K562 (cell line): ENCODE data around the gene DNAJC8. TPM values are rescaled to one million over a fixed set of nuclear protein-coding genes. Genes with fewer than 3 reads are reported as not detected.
A peak's percentile ranks its signal among the peaks of the same experiment; 100 is the strongest.

ENCODE experiments used
- AFF4 ChIP-seq: sonication (generic); formaldehyde crosslinking; IDR thresholded peaks from 2 replicates; pipeline ENCODE4 v1.8.0; 2023; ENCODE audit warnings: mild to moderate bottlenecking, missing genetic modification reagents
- C11orf30 ChIP-seq: fragments of 450-650 bp; IDR thresholded peaks from 2 replicates; pipeline ENCODE4 v1.6.1; 2016; ENCODE audit warnings: low read depth, mild to moderate bottlenecking
- CGGBP1 ChIP-seq: fragments of 250-450 bp; sonication (Bioruptor Pico); IDR thresholded peaks from 2 replicates; pipeline ENCODE4 v1.9.0; 2021; ENCODE audit warnings: mild to moderate bottlenecking
- CSDE1 ChIP-seq, 2 experiments: fragments of 450-650 bp; IDR thresholded peaks; 2 replicates each; pipeline ENCODE4 v1.6.1; 2016; ENCODE audit warnings: mild to moderate bottlenecking in 1 of 2
- CTBP1 ChIP-seq: fragments of 450-650 bp; IDR thresholded peaks from 2 replicates; pipeline ENCODE4 v1.6.1; 2016; ENCODE audit warnings: borderline replicate concordance
- GABPB1 ChIP-seq: sonication (generic); formaldehyde crosslinking; IDR thresholded peaks from 2 replicates; pipeline ENCODE4 v1.8.0; 2022; ENCODE audit warnings: mild to moderate bottlenecking, missing genetic modification reagents
- GMEB1 ChIP-seq: fragments of 250-450 bp; sonication (Bioruptor Pico); IDR thresholded peaks from 2 replicates; pipeline ENCODE4 v1.4.0; 2020; ENCODE audit warnings: mild to moderate bottlenecking
- HCFC1 ChIP-seq: IDR thresholded peaks from 2 replicates; pipeline ENCODE4 v1.6.1; 2012; ENCODE audit warnings: low read depth, low read length, improper control_type of control experiment
- MAZ ChIP-seq, 2 experiments: fragments of 450-650 bp in 1 of 2; sonication (generic) in 1 of 2; formaldehyde crosslinking; IDR thresholded peaks in 1 of 2; conservative IDR thresholded peaks in 1 of 2; 2 replicates each; pipeline versions ENCODE4 v1.4.0 to v1.5.0; 2020; ENCODE audit warnings: mild to moderate bottlenecking in 1 of 2, missing genetic modification reagents in 1 of 2
- MBD2 ChIP-seq: sonication (generic); IDR thresholded peaks from 2 replicates; pipeline ENCODE4 v1.6.1; 2016; ENCODE audit warnings: low read depth, borderline replicate concordance
- MEIS2 ChIP-seq: fragments of 450-650 bp; IDR thresholded peaks from 2 replicates; pipeline ENCODE4 v1.6.1; 2014; ENCODE audit warnings: mild to moderate bottlenecking; ENCODE audit not compliant: partially characterized antibody
- NCOA4 ChIP-seq: fragments of 450-650 bp; IDR thresholded peaks from 2 replicates; pipeline ENCODE4 v1.6.1; 2018; ENCODE audit warnings: mild to moderate bottlenecking; ENCODE audit not compliant: partially characterized antibody
- NR1H2 ChIP-seq: sonication (generic); formaldehyde crosslinking; IDR thresholded peaks from 2 replicates; pipeline ENCODE4 v1.4.0; 2020; ENCODE audit warnings: mild to moderate bottlenecking, missing genetic modification reagents
- SAP30 ChIP-seq: fragments of 200-600 bp; sonication (generic); IDR thresholded peaks from 2 replicates; pipeline ENCODE4 v1.6.1; 2012; ENCODE audit warnings: borderline replicate concordance, low read depth, mild to moderate bottlenecking, moderate library complexity, low read length, control low read depth, inconsistent platforms; ENCODE audit not compliant: insufficient read depth, poor library complexity, severe bottlenecking
- TAF1 ChIP-seq: IDR thresholded peaks from 2 replicates; pipeline ENCODE4 v1.6.1; 2011; ENCODE audit warnings: mild to moderate bottlenecking, low read length, moderate library complexity; ENCODE audit not compliant: insufficient read depth, control insufficient read depth, severe bottlenecking; ENCODE audit errors: extremely low read depth
- ZNF511 ChIP-seq: sonication (generic); formaldehyde crosslinking; IDR thresholded peaks from 2 replicates; pipeline ENCODE4 v1.8.0; 2022; ENCODE audit warnings: mild to moderate bottlenecking, missing genetic modification reagents
- ZNF57 ChIP-seq: fragments of 450-650 bp; formaldehyde crosslinking; IDR thresholded peaks from 2 replicates; pipeline ENCODE4 v1.4.0; 2020; ENCODE audit warnings: mild to moderate bottlenecking, moderate library complexity
- ZNF639 ChIP-seq, 2 experiments: fragments of 200-800 bp in 1 of 2; sonication (Bioruptor generic) in 1 of 2; sonication (generic) in 1 of 2; formaldehyde crosslinking in 1 of 2; IDR thresholded peaks in 1 of 2; conservative IDR thresholded peaks in 1 of 2; 2 replicates each; pipeline versions ENCODE4 v1.5.0 to v1.6.1; 2016 to 2020; ENCODE audit warnings: missing compliant biosample characterization in 1 of 2, missing genetic modification characterization in 1 of 2, missing genetic modification reagents in 1 of 2
- polyA plus RNA-seq, 8 experiments: library from polyadenylated mRNA; depleted of rRNA in 4 of 8; stranded (reverse) in 5 of 8; unstranded in 3 of 8; fragments of >200 nt; fragmentation: Nextera tagmentation in 2 of 8; fragmentation: Illumina TruSeq in 1 of 8; extraction: Ambion mirVana in 2 of 8; extraction: Trizol in 1 of 8; gene quantifications; 2 replicates each; pipeline versions ENCODE4 v1.2.1 to v1.2.3, GENCODE V29; 2011 to 2014; ENCODE audit warnings: inconsistent platforms in 1 of 8, missing spikeins in 1 of 8
- total RNA-seq, 7 experiments: library from RNA; depleted of rRNA in 6 of 7; stranded (reverse); fragments of >200 nt in 6 of 7; fragmentation: Illumina TruSeq in 2 of 7; extraction: Trizol in 2 of 7; gene quantifications; 2 replicates each; pipeline versions ENCODE4 v1.2.1 to v1.2.3, GENCODE V29; 2011 to 2021; ENCODE audit warnings: low replicate concordance in 1 of 7

The DNAJC8 gene
- total and polyA plus RNA-seq, 9 of the 15 experiments (the other 6 are each of a cell fraction or from before 2014, with no cell fraction given) = 143 to 508 (median 209) TPM

- TF ChIP-seq CSDE1 (IDR thresholded peaks at IDR 0.05) (0 out of 4 replicates have a peak, but pooled peaks of 1 of the 2 experiments have one; percentile 45), HCFC1 (peak; percentile 71), MBD2 (peak; percentile 58; the same call in 1 of the 2 replicates), NR1H2 (CRISPR knock-in tag) (0 out of 2 replicates have a peak, but pooled peaks have one; percentile 21), AFF4 (CRISPR knock-in tag) (peak; percentile 59; the same call in 1 of the 2 replicates), ZNF511 (CRISPR knock-in tag) (no peak), CTBP1 (peak; percentile 52; the same call in 1 of the 2 replicates), TAF1 (peak; percentile 96), SAP30 (peak; percentile 82), MEIS2 (peak; percentile 20), GABPB1 (peak; percentile 68), ZNF639 (CRISPR knock-in tag; conservative IDR thresholded peaks at IDR 0.05 in 1 of 2, IDR thresholded peaks at IDR 0.05 in 1 of 2) (peak in 1 of 2 experiments; percentile 46; a peak in 1 of 4 replicates), MAZ (CRISPR knock-in tag; conservative IDR thresholded peaks at IDR 0.05 in 1 of 2, IDR thresholded peaks at IDR 0.05 in 1 of 2) (peak; percentile 48 to 79; a peak in 3 of 4 replicates), CGGBP1 (CRISPR knock-in tag) (peak; percentile 38; the same call in 1 of the 2 replicates), NCOA4 (no peak), GMEB1 (CRISPR knock-in tag) (peak; percentile 67), C11orf30 (peak; percentile 99), ZNF57 (CRISPR knock-in tag) (no peak)
Measured at GRCh38 chr1:28232558-28233263, at the start of gene DNAJC8 (continued).
